Right atrium auricular region (tissue), 2 donors: ENCODE data around the gene PHKB. TPM values are rescaled to one million over a fixed set of nuclear protein-coding genes. Genes with fewer than 3 reads are reported as not detected.

Experiments
- DNase-seq: peaks from one replicate; pipeline ENCODE4 v3.0.0-alpha.2; 2019; ENCODE audit warnings: low spot score
- H3K27ac ChIP-seq, 2 donors: fragments of 200-600 bp; sonication (generic); 1 replicate in 1 of 2; 2 replicates in 1 of 2; pipeline ENCODE4 v1.5.1; 2016 to 2019
- H3K27me3 ChIP-seq, 2 donors: fragments of 200-600 bp; sonication (generic); one replicate each; pipeline versions ENCODE4 v1.5.1 to v1.6.0; 2017 to 2019
- H3K36me3 ChIP-seq: fragments of 200-600 bp; sonication (generic); one replicate; pipeline ENCODE4 v1.5.1; 2016
- H3K4me1 ChIP-seq, 2 donors: fragments of 200-600 bp; sonication (generic); one replicate each; pipeline versions ENCODE4 v1.5.1 to v1.6.0; 2017 to 2019
- H3K4me3 ChIP-seq, 2 donors: fragments of 200-600 bp; sonication (generic); 1 replicate in 1 of 2; 2 replicates in 1 of 2; pipeline ENCODE4 v1.5.1; 2017 to 2019; ENCODE audit warnings: mild to moderate bottlenecking in 1 of 2, moderate library complexity in 1 of 2
- H3K9me3 ChIP-seq, 2 donors: fragments of 200-600 bp; sonication (generic); one replicate each; pipeline ENCODE4 v1.5.1; 2019
- CTCF ChIP-seq, 2 donors: fragments of 200-600 bp; sonication (generic); IDR thresholded peaks; one replicate each; pipeline ENCODE4 v1.5.1; 2019; ENCODE audit warnings: antibody characterized with exemption in 2 of 2
- total RNA-seq, 2 donors: library from RNA; depleted of rRNA; stranded (reverse); fragments of >200 nt; gene quantifications; one replicate each; pipeline ENCODE4 v1.1.0, GENCODE V29; 2016

PHKB gene
- total RNA-seq, 2 donors from 2014 or later, result 43.4 to 43.7 TPM

GRCh38 chr16:47492428-47493377, 31.6 kb downstream of the PHKB start:
- Histone ChIP-seq H3K36me3 (no peaks in the 10 kb centered on the region), H3K4me3 (peak overlapping the region in 1 of 2 donors; percentile 11), H3K27me3 (no peaks in the 10 kb centered on the region), H3K9me3 (peaks cover 0 to 30% of the 10 kb centered on the region in 2 donors), H3K27ac (peak overlapping the region; percentile 68 to 84), H3K4me1 (peaks cover 0 to 33% of the 10 kb centered on the region in 2 donors)
- DNase-seq, result peak; percentile 86
- TF ChIP-seq CTCF (IDR thresholded peaks at IDR 0.05), result no peak

- TF ChIP-seq CTCF (IDR thresholded peaks at IDR 0.05), result no peak
- Histone ChIP-seq H3K4me1 (peaks cover 0 to 33% of the 10 kb centered on the region in 2 donors), H3K4me3 (no peak overlapping the region), H3K27me3 (no peaks in the 10 kb centered on the region), H3K36me3 (no peaks in the 10 kb centered on the region), H3K9me3 (peaks cover 0 to 24% of the 10 kb centered on the region in 2 donors), H3K27ac (peak overlapping the region; percentile 68 to 84)
- no peak for DNase-seq
Measured at GRCh38 chr16:47493381-47494337, 32.5 kb downstream of the PHKB start.

- Histone ChIP-seq H3K4me3 (no peak overlapping the region), H3K36me3 (peaks cover 34% of the 10 kb centered on the region), H3K4me1 (peaks cover 0 to 5% of the 10 kb centered on the region in 2 donors), H3K27ac (no peak overlapping the region), H3K9me3 (no peaks in the 10 kb centered on the region), H3K27me3 (no peaks in the 10 kb centered on the region)
- no peak for DNase-seq
- TF ChIP-seq CTCF (IDR thresholded peaks at IDR 0.05), result no peak
Measured at GRCh38 chr16:47499080-47499699, 38.1 kb downstream of the PHKB start.

- H3K9me3 ChIP-seq, result no peaks in the 10 kb centered on the region
- peaks cover 0 to 3% of the 10 kb centered on the region in 2 donors for H3K4me1 ChIP-seq
- peaks cover 39% of the 10 kb centered on the region for H3K36me3 ChIP-seq
- H3K4me3 ChIP-seq, result no peak overlapping the region
- no peak for TF ChIP-seq CTCF (IDR thresholded peaks at IDR 0.05)
- DNase-seq, result no peak
- H3K27me3 ChIP-seq, result no peaks in the 10 kb centered on the region
- H3K27ac ChIP-seq, result no peak overlapping the region
Measured at GRCh38 chr16:47499700-47500264, 38.7 kb downstream of the PHKB start.

- Histone ChIP-seq H3K36me3 (peaks cover 47% of the 10 kb centered on the region), H3K27ac (no peak overlapping the region), H3K4me3 (no peak overlapping the region), H3K27me3 (no peaks in the 10 kb centered on the region), H3K4me1 (no peaks in the 10 kb centered on the region), H3K9me3 (no peaks in the 10 kb centered on the region)
- no peak for TF ChIP-seq CTCF (IDR thresholded peaks at IDR 0.05)
- DNase-seq, result no peak
Measured at GRCh38 chr16:47503936-47504335, 42.8 kb downstream of the PHKB start.
